Measurements from ENCODE around the gene GNGT2.

DNA sequence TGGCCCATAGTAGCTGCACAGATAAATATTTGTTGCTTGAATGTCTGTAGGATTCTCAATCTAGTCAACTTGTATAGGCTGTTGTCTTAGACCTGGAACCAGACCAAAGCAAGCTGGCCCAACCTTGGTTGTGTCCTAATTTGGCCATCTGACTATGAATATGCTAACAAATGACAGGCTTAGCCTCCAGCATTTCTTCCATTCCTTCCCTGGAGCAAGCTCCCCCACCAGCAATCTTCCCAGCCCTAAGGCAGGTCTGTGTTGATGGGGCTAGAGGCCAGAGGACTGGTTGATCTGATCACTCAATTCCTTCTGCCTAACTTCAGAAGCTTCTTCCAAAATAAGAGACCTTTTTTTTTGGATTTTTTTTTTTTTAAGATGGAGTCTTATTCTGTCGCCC, 29.6 kb upstream of the GNGT2 start:
- TF ChIP-seq, protein P1, sequence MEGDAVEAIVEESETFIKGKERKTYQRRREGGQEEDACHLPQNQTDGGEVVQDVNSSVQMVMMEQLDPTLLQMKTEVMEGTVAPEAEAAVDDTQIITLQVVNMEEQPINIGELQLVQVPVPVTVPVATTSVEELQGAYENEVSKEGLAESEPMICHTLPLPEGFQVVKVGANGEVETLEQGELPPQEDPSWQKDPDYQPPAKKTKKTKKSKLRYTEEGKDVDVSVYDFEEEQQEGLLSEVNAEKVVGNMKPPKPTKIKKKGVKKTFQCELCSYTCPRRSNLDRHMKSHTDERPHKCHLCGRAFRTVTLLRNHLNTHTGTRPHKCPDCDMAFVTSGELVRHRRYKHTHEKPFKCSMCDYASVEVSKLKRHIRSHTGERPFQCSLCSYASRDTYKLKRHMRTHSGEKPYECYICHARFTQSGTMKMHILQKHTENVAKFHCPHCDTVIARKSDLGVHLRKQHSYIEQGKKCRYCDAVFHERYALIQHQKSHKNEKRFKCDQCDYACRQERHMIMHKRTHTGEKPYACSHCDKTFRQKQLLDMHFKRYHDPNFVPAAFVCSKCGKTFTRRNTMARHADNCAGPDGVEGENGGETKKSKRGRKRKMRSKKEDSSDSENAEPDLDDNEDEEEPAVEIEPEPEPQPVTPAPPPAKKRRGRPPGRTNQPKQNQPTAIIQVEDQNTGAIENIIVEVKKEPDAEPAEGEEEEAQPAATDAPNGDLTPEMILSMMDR (IDR thresholded peaks at IDR 0.05): no peak
- no peak for TF ChIP-seq ZFX (IDR thresholded peaks at IDR 0.05; ENCODE audit: borderline replicate concordance)

All from 22Rv1 (cell line).